C1 segment of cervical spinal cord (tissue), 14 donors: ENCODE measurements around the gene RAB3D.
"Not testable (repeated sequence)": the region's sequence is repeated elsewhere in the genome, so short reads cannot be mapped to it uniquely, and the experiment has no call there.

Experiments used
- DNase-seq, 14 donors: peaks; one replicate each; lab custom pipeline; 2025; lab: John Stamatoyannopoulos, UW

RAB3D gene

GRCh38 chr19:11338569-11339253, 746 bp downstream of the RAB3D start:
- DNase-seq, result peak in 1 of 14 donors; percentile 23

- no peak for DNase-seq
Observed at GRCh38 chr19:11338121-11338520, 1.3 kb downstream of the RAB3D start.

- DNase-seq, result no peak
Observed at GRCh38 chr19:11337080-11337479, 2.4 kb downstream of the RAB3D start.

GRCh38 chr19:11335449-11336146, 3.9 kb downstream of the RAB3D start:
- DNase-seq, result no peak

GRCh38 chr19:11333838-11334237, 5.6 kb downstream of the RAB3D start:
- DNase-seq, result not testable (repeated sequence)

- DNase-seq, result no peak
Observed at GRCh38 chr19:11332822-11333221, 6.6 kb downstream of the RAB3D start.

- no peak for DNase-seq
Observed at GRCh38 chr19:11331502-11331901, 8.0 kb downstream of the RAB3D start.

- DNase-seq, result no peak
Observed at GRCh38 chr19:11330127-11330526, 9.3 kb downstream of the RAB3D start.

- DNase-seq, result no peak
Observed at GRCh38 chr19:11325544-11325943, 13.9 kb downstream of the RAB3D start.

GRCh38 chr19:11324748-11325389, 14.6 kb downstream of the RAB3D start:
- DNase-seq, result peak in 1 of 14 donors; percentile 42

- DNase-seq, result peak in 12 of 14 donors; percentile 14 to 79 (median 60)
Observed at GRCh38 chr19:11324079-11324661, 15.3 kb downstream of the RAB3D start.

- DNase-seq, result no peak
Observed at GRCh38 chr19:11323601-11324078, 15.8 kb downstream of the RAB3D start.

GRCh38 chr19:11322269-11323024, 17.0 kb downstream of the RAB3D start:
- no peak for DNase-seq

GRCh38 chr19:11321191-11322126, 18.0 kb downstream of the RAB3D start:
- DNase-seq, result no peak

- not testable (repeated sequence) for DNase-seq
Observed at GRCh38 chr19:11320278-11320995, 19.0 kb downstream of the RAB3D start.

- no peak for DNase-seq
Observed at GRCh38 chr19:11306337-11306736, 33.1 kb downstream of the RAB3D start.

- DNase-seq, result no peak
Observed at GRCh38 chr19:11304936-11305335, 34.5 kb downstream of the RAB3D start.

GRCh38 chr19:11300811-11301120, 38.7 kb downstream of the RAB3D start:
- no peak for DNase-seq

- DNase-seq, result no peak
Observed at GRCh38 chr19:11299946-11300810, 39.3 kb downstream of the RAB3D start.
